Type B pancreatic cell (in vitro differentiated cells): Measurements from ENCODE around the gene SELENOV. TPM values are rescaled to one million over a fixed set of nuclear protein-coding genes. Genes with fewer than 3 reads are reported as not detected.

ENCODE experiments used
- DNase-seq: peaks from one replicate; pipeline ENCODE4 v3.0.0; 2021; ENCODE audit warnings: mixed read lengths; ENCODE audit not compliant: unreplicated experiment; ENCODE audit errors: extremely low spot score
- H3K27ac Mint-ChIP-seq: 2 replicates; pipeline ENCODE4 v1.8.0; 2021; ENCODE audit warnings: mild to moderate bottlenecking, mixed read lengths
- H3K27me3 Mint-ChIP-seq: 2 replicates; pipeline ENCODE4 v1.8.0; 2021; ENCODE audit warnings: mixed read lengths
- H3K36me3 Mint-ChIP-seq: 2 replicates; pipeline ENCODE4 v1.8.0; 2021; ENCODE audit warnings: mixed read lengths
- H3K4me1 Mint-ChIP-seq: one replicate; pipeline ENCODE4 v1.8.0; 2021; ENCODE audit warnings: mixed read lengths; ENCODE audit not compliant: unreplicated experiment
- H3K4me3 Mint-ChIP-seq: 2 replicates; pipeline ENCODE4 v1.8.0; 2021; ENCODE audit warnings: mild to moderate bottlenecking, mixed read lengths
- H3K9me3 Mint-ChIP-seq: 2 replicates; pipeline ENCODE4 v1.8.0; 2021; ENCODE audit warnings: mixed read lengths
- CTCF ChIP-seq: fragments of 200-600 bp; sonication (generic); conservative IDR thresholded peaks from 2 replicates; pipeline ENCODE4 v1.5.0; 2021; ENCODE audit warnings: antibody characterized with exemption, mild to moderate bottlenecking
- total RNA-seq: library from RNA; stranded (reverse); gene quantifications from 2 replicates; pipeline ENCODE4 v1.2.1, GENCODE V29; 2021; ENCODE audit warnings: low replicate concordance

The SELENOV gene
- total RNA-seq, 1 donor from 2014 or later: 1.1 TPM

- DNase-seq: no peak
- no peak for TF ChIP-seq CTCF
- H3K4me3 Mint-ChIP-seq: no peak overlapping the region
- no peaks in the 10 kb centered on the region for H3K36me3 Mint-ChIP-seq
- peaks cover 15% of the 10 kb centered on the region for H3K4me1 Mint-ChIP-seq
- no peak overlapping the region for H3K27ac Mint-ChIP-seq
- H3K9me3 Mint-ChIP-seq: no peaks in the 10 kb centered on the region
- H3K27me3 Mint-ChIP-seq: peaks cover 21% of the 10 kb centered on the region
Observed at GRCh38 chr19:39544226-39544903, 29.4 kb downstream of the SELENOV start.

- H3K4me1 Mint-ChIP-seq: peaks cover 15% of the 10 kb centered on the region
- no peaks in the 10 kb centered on the region for H3K36me3 Mint-ChIP-seq
- H3K27me3 Mint-ChIP-seq: peaks cover 23% of the 10 kb centered on the region
- H3K4me3 Mint-ChIP-seq: no peak overlapping the region
- H3K9me3 Mint-ChIP-seq: no peaks in the 10 kb centered on the region
- no peak for TF ChIP-seq CTCF
- H3K27ac Mint-ChIP-seq: no peak overlapping the region
- DNase-seq: no peak
Observed at GRCh38 chr19:39544911-39545310, 30.0 kb downstream of the SELENOV start.

- peaks cover 8% of the 10 kb centered on the region for H3K4me1 Mint-ChIP-seq
- H3K4me3 Mint-ChIP-seq: no peak overlapping the region
- no peaks in the 10 kb centered on the region for H3K9me3 Mint-ChIP-seq
- TF ChIP-seq CTCF: no peak
- no peaks in the 10 kb centered on the region for H3K36me3 Mint-ChIP-seq
- peaks cover 22% of the 10 kb centered on the region for H3K27me3 Mint-ChIP-seq
- H3K27ac Mint-ChIP-seq: no peak overlapping the region
- no peak for DNase-seq
Observed at GRCh38 chr19:39546599-39546998, 31.7 kb downstream of the SELENOV start.

- H3K4me3 Mint-ChIP-seq: no peak overlapping the region
- H3K36me3 Mint-ChIP-seq: no peaks in the 10 kb centered on the region
- H3K4me1 Mint-ChIP-seq: no peaks in the 10 kb centered on the region
- H3K9me3 Mint-ChIP-seq: no peaks in the 10 kb centered on the region
- DNase-seq: no peak
- H3K27me3 Mint-ChIP-seq: peaks cover 38% of the 10 kb centered on the region
- no peak overlapping the region for H3K27ac Mint-ChIP-seq
- TF ChIP-seq CTCF: no peak
Observed at GRCh38 chr19:39550197-39550596, 35.3 kb downstream of the SELENOV start.

- no peak for DNase-seq
- Mint-ChIP-seq H3K27ac (no peak overlapping the region), H3K9me3 (no peaks in the 10 kb centered on the region), H3K4me1 (peaks cover 3% of the 10 kb centered on the region), H3K4me3 (no peak overlapping the region), H3K36me3 (no peaks in the 10 kb centered on the region), H3K27me3 (peaks cover 32% of the 10 kb centered on the region)
- TF ChIP-seq CTCF: no peak
Observed at GRCh38 chr19:39553082-39553652, 38.2 kb downstream of the SELENOV start.
